Activated T-helper 1 cell treated with anti-CD3 and anti-CD28 coated beads, Interleukin-2, amount 50 U/mL, for 16 hours (primary cell): ENCODE measurements around the gene TRIM67.

Experiments used
- DNase-seq, 2 donors: peaks; one replicate each; pipeline ENCODE4 v3.0.0-alpha.2; 2020; ENCODE audit warnings: low read depth in 1 of 2, low spot score in 1 of 2

TRIM67 gene

DNA sequence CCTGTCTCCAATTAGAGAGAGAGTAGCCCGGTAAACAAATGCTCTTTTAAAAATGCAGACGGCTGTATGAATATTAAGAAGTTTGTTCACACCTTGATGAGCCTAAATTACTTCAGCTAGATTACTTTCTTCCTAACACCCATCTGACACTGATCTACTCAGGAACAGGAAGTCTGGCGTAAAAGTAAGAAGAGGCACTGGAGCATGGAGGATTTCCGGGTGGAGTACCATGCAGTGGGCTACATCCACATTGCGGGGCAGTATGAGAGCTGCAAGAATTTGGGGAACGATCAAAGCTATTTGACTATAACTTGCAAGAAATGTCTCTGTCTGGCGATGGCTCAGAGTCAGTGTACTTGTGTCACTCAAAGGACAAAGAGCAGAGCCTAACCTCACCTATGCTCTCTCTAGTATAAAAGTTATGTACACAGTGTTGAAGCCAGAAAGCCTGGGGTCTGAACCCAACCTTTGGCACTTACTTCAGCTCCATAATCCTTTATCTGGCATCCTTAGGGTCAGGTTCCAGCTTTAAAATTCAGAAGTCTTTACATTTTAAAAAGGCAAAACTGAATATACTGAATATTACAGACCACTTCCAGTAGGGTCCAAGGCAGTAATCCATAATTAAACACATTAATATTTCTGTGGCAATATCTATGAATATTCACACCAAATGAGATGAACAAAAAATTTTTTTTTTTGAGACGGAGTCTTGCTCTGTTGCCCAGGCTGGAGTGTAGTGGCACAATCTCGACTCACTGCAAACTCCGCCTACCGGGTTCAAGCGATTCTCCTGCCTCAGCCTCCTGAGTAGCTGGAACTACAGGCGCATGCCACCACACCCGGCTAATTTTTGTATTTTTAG is 71.2 kb downstream of the TRIM67 start:
- DNase-seq: no peak

DNA sequence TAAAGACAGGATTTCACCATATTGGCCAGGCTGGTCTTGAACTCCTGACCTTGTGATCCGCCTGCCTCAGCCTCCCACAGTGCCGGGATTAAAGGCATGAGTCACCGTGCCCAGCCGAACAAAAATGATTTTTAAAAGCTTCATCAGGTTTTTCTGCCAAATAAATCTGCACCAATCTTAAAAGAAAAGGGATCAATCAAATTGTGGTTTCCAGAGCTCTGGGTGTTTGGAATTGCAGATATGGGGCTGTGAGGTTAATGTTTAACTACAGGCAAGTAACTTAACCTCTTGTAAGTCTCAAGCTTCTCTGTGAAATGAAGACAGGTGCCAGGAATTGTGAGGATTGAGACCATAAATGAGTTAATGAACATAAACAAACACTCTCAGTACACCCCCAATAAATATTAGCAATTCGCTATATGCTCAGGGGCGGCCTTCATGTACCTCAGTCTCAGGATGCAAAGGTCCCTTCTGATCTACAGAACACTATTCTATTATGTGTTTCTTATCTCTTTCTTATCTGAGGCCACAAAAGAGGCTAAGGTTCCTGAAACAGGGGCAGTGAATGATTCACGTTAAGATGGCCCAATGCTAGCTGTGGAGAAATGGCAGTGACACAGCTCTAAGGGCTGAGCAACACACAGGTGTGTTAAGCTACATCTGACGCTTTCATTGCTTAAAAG is 72.0 kb downstream of the TRIM67 start:
- no peak for DNase-seq

DNA sequence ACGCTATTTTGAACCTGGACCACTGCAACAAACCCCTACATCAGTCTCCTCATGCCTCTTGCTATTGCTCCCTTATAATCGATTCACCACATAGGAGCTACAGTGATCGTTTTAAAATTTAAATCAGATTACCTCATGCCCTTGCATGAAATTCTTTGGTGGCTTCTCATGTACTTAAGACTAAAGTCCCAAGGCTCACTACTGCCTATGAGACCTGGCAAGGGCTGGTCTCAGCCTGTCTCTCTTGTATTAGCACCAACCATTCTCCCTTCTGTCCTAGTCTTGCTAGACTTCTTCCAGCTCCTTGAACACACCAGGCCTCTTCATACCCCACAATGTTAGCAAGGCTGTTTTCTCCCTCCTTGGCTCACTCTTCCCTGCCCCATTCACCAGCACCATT is 72.6 kb downstream of the TRIM67 start:
- no peak for DNase-seq

DNA sequence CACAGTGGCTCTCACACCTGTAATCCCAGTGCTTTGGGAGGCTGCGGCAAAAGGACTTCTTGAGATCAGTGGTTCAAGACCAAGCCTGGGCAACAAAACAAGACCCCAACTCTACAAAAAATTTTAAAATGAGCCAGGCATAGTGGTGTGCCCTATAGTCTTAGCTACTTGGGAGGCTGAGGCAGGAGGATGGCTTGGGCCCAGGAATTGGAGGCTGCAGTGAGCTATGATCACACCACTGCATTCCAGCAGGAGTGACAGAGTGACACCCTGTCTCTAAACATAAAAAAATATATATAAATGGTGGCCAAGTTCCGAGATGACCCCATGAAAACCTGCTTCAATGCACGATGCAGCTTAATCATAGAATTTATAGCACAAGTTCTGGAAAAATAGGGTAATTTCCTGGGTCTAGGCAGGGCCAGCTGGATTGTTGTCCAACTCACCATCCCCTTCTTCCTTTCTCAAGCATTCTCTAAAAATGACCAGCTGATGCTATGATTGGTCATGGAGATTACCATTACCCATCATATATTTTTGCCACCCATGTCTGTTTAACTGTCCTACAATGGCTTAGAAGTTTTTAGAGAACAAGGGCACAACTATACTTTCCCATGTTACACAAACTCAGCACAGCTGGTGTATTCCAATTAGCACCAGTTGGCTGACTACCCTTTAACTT is 73.8 kb downstream of the TRIM67 start:
- no peak for DNase-seq

DNA sequence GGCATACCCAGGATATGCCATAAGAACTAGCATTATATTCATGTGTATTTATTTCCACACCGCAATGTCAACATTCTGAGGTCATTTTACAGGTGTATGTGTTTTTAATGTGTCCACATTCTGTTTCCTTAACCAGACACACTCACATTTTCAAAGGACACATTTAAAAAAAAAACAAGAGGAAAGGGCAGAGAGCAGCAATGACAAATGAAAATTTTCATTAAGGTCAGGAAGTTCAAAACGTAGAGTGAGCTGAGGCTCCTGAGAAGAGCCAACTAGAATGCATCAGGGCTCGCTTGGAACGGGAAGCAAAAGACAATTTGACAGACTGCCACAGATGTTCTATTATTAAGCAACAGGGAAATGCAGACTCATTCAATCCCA is 74.3 kb downstream of the TRIM67 start:
- DNase-seq: no peak

DNA sequence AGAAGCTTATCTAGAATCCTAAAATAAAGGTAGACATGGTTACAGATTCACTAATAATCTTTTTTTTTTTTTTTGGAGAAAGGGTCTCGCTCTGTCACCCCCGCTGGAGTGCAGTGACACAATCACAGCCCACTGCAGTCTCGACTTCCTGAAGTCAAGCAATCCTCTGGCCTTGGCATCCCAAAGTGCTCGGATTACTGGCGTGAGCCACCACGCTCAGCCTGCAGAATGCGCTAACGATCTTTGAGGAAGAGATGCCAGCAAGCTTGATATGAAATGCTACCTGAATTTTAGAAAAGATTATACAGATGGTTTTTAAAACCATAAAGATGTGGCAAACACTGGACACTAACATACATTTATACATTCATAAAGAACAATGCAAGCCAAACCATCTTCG is 75.1 kb downstream of the TRIM67 start:
- no peak for DNase-seq

DNA sequence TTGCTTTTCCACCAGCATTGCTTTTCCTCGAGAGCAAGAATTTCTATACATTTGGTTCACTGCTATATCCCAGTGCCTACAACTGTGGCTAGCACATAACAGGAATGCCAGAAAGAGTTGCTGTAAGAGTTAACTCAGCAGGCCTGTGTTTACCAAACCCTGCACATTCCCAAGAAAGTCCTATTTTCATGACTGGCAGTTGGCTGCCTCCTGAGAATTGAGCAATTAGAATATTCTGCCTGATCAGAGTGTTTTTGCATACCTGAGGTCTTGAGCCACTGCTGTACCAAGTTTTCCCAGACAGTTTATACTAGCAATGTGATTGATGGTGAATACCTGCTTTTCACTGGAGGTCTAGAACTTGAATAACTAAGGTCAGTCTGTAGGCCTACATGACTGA is 76.4 kb downstream of the TRIM67 start:
- no peak for DNase-seq

DNA sequence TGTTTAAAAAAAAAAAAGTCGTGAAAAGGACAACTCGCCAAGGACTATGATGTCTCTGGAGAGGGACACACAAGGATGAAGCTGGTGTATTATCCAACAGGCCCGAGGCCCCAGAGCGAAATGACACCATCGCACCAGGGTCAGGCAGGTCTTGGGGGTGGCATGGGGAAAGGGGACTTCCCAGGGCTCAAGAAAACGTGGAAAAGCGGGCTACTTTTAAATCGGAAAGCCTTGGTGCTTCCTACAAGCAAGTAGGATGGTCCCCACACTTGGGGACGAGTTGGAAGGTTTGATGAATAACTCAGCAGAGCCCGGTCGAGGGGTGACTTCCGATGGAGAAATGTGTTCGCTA is 78.6 kb downstream of the TRIM67 start:
- no peak for DNase-seq

DNA sequence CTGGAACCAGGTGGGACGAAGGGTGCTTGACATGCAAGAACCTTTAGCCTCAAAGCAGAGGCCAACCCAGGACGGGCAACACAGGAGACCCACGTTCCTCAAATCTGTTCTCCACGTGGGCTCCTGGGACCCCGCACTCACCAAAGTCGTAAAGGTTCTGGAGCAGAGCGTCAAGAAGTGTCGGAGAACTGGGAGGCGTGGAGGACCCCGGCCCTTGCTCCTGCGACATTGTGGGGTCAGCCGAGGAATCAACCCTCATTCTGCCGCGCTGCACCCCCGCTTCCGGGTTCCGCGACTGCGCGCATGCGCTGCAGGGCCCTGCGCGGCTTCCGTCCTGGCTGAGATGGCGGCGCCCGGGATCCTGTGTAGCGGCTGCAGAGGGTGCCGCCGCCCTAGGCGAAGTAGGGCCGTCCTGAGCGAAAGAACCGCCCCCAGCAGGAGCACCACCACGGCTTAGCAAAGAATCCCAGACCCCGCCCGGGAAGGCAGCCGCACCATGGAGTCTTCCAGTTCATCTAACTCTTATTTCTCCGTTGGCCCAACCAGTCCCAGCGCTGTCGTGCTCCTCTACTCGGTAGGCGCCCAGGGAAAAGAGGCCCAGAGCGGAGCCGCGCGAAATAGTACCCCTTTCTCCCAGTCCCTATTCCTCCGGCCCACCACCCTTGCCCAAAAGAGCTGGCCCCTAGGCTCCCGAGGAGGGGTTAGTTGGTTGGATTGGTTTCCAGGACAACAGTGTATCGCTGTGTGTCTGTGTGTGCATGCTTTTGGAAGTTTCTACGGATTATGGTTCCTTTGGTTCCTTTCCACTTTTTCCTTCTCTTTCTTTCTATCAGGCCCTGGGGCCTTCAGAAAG is 79.3 kb downstream of the TRIM67 start, which contains the start of gene GNPAT:
GNPAT (plus strand) TSS at position 330 of the 853 bp plus-strand sequence; CDS start at position 497, 167 bp downstream.
- DNase-seq: peak; percentile 78 to 89

DNA sequence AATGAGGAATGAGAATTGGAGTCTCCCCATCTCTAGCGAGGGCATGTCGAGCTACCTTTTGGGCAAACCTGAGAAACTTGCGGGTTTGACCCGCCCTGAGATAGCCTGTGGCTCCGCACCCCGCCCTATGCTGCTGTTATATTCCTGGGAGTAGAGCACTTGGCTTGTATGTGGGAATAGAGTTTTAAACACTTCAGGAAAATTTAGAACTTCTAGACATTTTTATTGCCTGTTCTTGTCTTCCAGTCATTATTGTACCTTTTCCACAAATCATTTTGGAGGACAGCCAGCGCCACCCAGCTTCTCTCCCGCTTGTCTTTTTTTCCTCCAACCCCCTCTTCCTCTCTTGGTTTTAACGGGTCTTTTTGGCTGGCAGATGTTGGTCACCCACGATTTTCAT is 79.9 kb downstream of the TRIM67 start:
- DNase-seq: no peak

DNA sequence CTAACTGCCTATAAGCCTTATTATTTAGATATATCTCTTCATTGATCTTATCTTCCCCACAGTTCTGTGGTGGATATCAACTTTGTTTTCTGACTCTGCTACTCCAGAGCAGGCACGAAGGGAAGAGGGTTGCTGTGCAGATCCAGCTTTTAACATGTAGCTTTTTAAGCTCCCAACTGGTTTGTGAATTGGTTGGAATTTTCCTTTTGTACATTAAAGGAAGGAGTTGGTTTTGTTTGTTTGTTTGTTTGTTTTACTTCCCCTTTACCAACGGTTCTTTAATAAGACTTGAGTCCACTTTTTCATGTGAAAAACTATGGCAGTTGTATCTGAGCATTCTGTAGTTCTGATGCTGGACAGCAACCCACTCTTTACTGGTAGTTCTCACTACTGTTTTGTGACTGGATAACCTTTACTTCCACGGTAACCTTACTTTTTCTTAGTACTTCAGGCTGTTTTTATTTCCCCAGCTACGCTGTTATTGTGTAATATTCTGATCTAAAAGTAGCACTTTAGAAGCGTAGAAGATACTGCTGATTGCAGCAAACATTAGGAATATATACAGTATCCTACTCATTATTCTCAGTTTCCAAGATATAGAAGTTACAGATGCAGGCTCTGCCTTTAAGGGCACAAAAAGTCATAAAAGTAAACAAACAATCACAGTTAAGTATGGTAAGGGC is 80.8 kb downstream of the TRIM67 start:
- DNase-seq: no peak

DNA sequence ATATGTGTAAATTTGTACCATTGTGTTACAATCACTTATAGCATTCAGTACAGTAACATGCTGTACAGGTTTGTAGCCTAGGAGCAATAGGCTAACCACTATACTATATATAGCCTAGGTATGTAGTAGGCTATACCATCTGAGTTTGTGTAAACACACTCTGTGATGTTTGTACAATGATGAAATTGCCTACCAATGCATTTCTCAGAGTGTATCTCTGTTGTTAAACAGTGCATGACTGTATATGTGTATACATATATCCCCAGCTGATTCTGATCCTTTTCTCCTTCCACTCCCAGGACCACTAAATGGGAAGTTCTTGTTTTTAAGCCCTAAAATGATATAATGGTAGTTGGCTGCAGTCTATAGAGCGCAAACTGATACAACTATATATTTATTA is 86.9 kb downstream of the TRIM67 start:
- DNase-seq: no peak

DNA sequence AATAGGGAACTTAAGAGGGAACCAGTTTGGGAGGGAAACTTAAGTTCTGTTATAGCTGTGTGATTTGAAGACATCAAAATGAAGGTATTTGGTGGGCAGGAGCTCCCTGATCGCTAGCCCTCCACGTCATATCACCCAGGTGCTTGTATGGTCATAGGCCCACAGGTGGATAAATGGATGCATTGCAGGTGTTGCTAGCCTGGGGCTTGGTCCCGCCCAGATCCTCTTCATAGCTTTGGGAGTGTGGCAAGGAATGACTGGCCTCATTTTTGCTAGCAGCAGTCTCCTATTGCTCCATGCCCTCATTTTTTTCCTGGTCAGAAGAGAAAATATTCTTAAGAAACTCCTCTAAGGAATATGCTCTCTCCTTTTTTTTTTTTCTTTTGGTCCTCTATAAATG is 90.5 kb downstream of the TRIM67 start:
- no peak for DNase-seq

DNA sequence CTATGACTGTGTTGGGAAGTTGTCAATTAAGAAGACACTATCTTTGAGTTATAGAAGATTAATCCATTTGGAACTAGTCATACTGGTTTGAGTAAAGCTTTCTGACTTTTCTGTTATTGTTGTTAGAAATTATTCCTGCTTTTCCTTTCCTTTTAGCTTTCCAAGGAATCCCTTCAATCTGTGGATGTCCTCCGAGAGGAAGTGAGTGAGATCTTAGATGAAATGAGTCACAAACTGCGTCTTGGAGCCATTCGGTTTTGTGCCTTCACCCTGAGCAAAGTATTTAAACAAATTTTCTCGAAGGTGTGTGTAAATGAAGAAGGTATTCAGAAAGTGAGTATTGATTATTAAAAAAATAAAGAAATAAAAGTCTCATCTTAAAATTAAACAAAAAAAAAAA is 98.5 kb downstream of the TRIM67 start:
- DNase-seq: no peak

DNA sequence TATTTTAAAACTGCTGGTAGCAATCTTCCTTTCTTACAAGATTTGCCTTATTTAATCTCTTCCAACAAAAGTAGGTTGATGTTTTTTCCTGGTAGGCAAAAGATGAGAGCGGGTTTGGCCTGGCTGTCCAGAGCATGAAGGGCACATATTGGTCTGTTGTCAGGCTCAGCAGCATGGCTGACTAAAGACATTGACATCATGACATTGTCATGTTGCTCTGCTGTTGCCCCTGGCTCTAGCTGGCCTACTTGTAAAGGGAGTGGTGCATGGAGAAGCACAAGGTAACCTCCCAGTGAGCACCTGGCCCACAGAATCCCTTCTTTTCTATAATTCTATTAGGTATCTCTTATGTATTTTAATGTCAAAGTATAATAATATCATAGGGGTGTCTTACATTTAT is 102.8 kb downstream of the TRIM67 start:
- no peak for DNase-seq

DNA sequence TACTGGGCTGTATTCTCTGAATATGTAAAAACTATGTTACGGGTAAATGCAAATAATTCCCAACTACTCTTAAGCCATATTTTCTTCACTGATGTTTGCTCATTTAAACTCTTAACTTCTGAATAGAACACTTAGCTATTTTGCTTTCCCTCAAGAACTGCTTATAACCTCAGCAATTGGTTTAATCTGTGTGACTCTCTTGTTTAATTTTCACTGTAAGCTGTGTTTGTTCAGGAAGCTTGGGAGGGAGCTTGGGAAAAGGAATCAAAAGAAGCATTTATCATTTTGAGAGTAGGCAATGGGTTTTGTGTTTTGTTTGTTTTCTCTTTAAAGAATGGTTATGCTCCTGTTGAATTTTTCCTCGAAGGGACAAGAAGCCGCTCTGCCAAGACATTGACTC is 103.5 kb downstream of the TRIM67 start:
- DNase-seq: no peak

DNA sequence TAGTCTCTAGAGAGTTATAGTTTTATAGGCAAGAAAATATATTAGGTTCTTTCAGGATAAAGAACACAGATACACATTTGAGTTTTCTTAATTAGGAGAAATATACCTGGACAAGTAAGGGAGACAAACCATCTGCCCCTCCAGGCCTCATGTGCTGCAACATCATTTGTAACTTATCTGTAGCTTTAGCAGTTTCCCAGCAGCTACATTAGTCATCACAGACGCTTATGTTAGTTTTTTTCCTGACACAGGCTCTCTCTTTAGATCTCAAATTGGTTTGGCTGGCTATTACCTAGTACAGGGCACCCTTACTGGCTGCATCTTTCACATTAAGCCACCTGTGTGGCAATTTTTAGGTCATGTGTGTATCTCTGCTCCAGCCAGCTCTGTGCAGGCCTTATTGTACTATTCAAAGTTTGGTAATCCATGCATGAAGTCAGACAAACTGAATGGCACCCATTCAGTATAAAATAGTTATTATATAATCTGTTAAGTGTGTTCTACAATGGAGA is 105.0 kb downstream of the TRIM67 start:
- DNase-seq: no peak
